Lung (tissue), 12 donors: ENCODE results near the gene ADARB1. TPM values are rescaled to one million over a fixed set of nuclear protein-coding genes. Genes with fewer than 3 reads are reported as not detected.

Experiments
- ATAC-seq: fragments of 200-7000 bp; cut with Tn5 transposase; one replicate; pipeline ENCODE4 v1.9.1; 2020; ENCODE audit warnings: moderate number of reproducible peaks; ENCODE audit not compliant: insufficient read depth, low FRiP score
- DNase-seq, 3 donors: peaks; one replicate each; pipeline ENCODE4 v3.0.0-alpha.2; 2013 to 2017
- H3K27ac ChIP-seq, 2 donors: one replicate each; pipeline ENCODE4 v1.5.1; 2013; ENCODE audit warnings: mild to moderate bottlenecking in 2 of 2, moderate library complexity in 2 of 2, control low read depth in 1 of 2, inconsistent platforms in 1 of 2, low read depth in 1 of 2, low read length in 1 of 2
- H3K27me3 ChIP-seq, 3 donors: one replicate each; pipeline ENCODE4 v1.5.1; 2013; ENCODE audit warnings: low read length in 2 of 3; ENCODE audit not compliant: control insufficient read depth in 3 of 3, insufficient read depth in 3 of 3
- H3K36me3 ChIP-seq, 4 donors: one replicate each; pipeline ENCODE4 v1.5.1; 2013; ENCODE audit warnings: low read length in 4 of 4, mild to moderate bottlenecking in 1 of 4, moderate library complexity in 1 of 4; ENCODE audit not compliant: control insufficient read depth in 4 of 4, insufficient read depth in 4 of 4
- H3K4me1 ChIP-seq, 5 donors: one replicate each; pipeline ENCODE4 v1.5.1; 2013; ENCODE audit warnings: low read length in 5 of 5, mild to moderate bottlenecking in 2 of 5, moderate library complexity in 1 of 5; ENCODE audit not compliant: control insufficient read depth in 5 of 5, insufficient read depth in 5 of 5
- H3K4me3 ChIP-seq: one replicate; pipeline ENCODE4 v1.5.1; 2013; ENCODE audit warnings: mild to moderate bottlenecking, control low read depth, moderate library complexity
- H3K9ac ChIP-seq, 2 donors: one replicate each; pipeline ENCODE4 v1.5.1; 2013; ENCODE audit warnings: low read length in 2 of 2, control low read depth in 1 of 2; ENCODE audit not compliant: insufficient read depth in 1 of 2
- H3K9me3 ChIP-seq, 4 donors: one replicate each; pipeline ENCODE4 v1.5.1; 2013; ENCODE audit warnings: low read length in 3 of 4, mild to moderate bottlenecking in 1 of 4, moderate library complexity in 1 of 4; ENCODE audit not compliant: control insufficient read depth in 4 of 4, insufficient read depth in 3 of 4
- WGBS, 2 donors: extraction: QIAGEN DNeasy Blood & Tissue Kit; methylation state at CpG; one replicate each; pipeline ENCODE4 v1.1.7; 2013; 5-methylcytosine and 5-hydroxymethylcytosine counted together
- polyA plus RNA-seq, 2 donors: library from polyadenylated mRNA; stranded (reverse); fragments of 200-250 nt; gene quantifications; one replicate each; pipeline ENCODE4 v1.2.1, GENCODE V29; 2013
- total RNA-seq, 2 donors: library from RNA; depleted of rRNA in 1 of 2; stranded (reverse); fragments of >200 nt in 1 of 2; gene quantifications; one replicate each; pipeline ENCODE4 v1.2.1, GENCODE V29; 2014 to 2021
- TF ChIP-seq, protein P1 (sequence below): IDR thresholded peaks from 2 replicates; pipeline ENCODE4 v1.5.1; 2012; ENCODE audit warnings: mild to moderate bottlenecking; ENCODE audit errors: control extremely low read depth, extremely low read depth
- donor health status: control.
- donor health status: control.
- donor health status: Bipolar disorder and iron deficiency.
- donor health status: healthy.
- donor health status: DM: yes; HTN: yes; CAD: no.

Gene ADARB1
- total and polyA plus RNA-seq, 4 donors: 13.4 to 47.7 (median 32.6) TPM

DNA sequence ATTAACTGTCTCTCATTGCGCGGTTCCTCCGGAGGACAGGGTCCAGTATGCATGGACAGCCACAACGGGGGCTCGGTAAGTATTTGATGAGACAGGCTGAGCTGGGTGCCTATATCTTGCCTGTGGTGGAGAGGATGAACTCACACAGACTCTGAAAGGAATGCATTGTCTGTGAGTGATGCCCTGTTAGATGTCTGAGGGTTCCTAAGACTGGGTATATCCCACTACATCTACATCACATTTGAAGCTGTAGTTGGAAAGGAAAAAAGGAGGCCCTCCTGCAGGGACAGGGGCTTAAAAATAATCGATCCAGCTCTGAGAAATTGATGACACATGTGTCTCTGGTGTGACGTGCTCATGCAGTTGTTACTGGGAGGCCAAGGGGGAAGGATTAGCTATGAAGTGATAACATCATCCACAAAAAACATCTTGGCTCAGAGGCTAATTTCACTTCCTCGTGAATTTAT is 1.9 kb downstream of the ADARB1 start:
- Histone ChIP-seq H3K27me3 (no peaks in the 10 kb centered on the region), H3K9ac (no peak overlapping the region), H3K36me3 (peaks cover 0 to 2% (median 0%) of the 10 kb centered on the region in 4 donors), H3K9me3 (no peaks in the 10 kb centered on the region), H3K4me3 (peak overlapping the region; percentile 10), H3K27ac (peak overlapping the region in 1 of 2 donors; percentile 63), H3K4me1 (peaks cover 0 to 25% (median 10%) of the 10 kb centered on the region in 5 donors)
- DNase-seq (no peak), ATAC-seq (no peak)
- TF ChIP-seq, protein P1, sequence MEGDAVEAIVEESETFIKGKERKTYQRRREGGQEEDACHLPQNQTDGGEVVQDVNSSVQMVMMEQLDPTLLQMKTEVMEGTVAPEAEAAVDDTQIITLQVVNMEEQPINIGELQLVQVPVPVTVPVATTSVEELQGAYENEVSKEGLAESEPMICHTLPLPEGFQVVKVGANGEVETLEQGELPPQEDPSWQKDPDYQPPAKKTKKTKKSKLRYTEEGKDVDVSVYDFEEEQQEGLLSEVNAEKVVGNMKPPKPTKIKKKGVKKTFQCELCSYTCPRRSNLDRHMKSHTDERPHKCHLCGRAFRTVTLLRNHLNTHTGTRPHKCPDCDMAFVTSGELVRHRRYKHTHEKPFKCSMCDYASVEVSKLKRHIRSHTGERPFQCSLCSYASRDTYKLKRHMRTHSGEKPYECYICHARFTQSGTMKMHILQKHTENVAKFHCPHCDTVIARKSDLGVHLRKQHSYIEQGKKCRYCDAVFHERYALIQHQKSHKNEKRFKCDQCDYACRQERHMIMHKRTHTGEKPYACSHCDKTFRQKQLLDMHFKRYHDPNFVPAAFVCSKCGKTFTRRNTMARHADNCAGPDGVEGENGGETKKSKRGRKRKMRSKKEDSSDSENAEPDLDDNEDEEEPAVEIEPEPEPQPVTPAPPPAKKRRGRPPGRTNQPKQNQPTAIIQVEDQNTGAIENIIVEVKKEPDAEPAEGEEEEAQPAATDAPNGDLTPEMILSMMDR: no peak
- WGBS, 2 donors: 56 to 58% methylated on average over 8 of the region's 8 CpGs

DNA sequence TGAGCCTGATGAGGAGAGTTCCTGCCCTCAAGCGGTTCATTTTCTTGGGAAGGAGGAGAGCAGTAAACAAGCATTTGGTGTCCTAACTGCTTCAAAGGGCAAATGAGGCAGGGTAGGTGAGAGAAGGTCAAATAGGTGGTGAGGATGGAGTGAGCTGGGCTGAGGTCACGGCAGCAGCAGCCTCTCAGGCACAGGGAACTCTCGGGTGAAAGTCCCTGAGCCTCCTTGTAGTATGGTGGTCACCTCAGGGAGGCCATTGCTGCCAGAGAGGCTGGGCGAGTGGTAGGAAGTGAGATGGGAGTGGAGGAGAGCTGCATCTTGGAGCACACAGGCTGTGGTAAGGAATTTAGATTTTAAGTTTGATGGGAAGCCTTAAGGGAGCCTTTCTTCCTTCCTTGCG is 4.0 kb downstream of the ADARB1 start:
- WGBS, 2 donors: 70 to 89% methylated on average over 5 of the region's 5 CpGs
- ATAC-seq: no peak
- Histone ChIP-seq H3K36me3 (peaks cover 0 to 9% (median 3%) of the 10 kb centered on the region in 4 donors), H3K27ac (peak overlapping the region in 1 of 2 donors; percentile 5), H3K9ac (no peak overlapping the region), H3K9me3 (no peaks in the 10 kb centered on the region), H3K4me3 (no peak overlapping the region), H3K27me3 (no peaks in the 10 kb centered on the region), H3K4me1 (peaks cover 0 to 27% (median 9%) of the 10 kb centered on the region in 5 donors)
- DNase-seq: no peak
- TF ChIP-seq, protein P1: no peak

DNA sequence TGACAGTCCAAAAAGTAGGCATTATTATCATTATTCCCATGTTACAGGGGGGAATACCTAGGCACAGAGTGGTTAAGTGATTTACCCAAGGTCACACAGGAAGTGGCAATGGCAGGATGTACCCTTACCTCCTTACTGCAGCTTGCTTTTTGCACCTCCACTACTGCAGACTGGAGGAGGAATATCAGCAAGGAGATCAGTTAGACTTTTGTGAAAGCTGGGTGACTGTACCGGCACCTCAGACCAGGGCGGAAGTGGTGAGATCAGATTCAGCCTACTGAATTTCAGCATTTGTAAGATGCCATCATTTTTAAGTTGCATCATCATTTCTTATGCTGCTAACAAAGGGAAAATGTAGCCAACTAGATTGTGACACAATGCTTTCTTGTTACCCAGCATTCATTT is 4.5 kb downstream of the ADARB1 start:
- ATAC-seq: peak; percentile 13
- Histone ChIP-seq H3K27me3 (no peaks in the 10 kb centered on the region), H3K4me3 (no peak overlapping the region), H3K9me3 (no peaks in the 10 kb centered on the region), H3K36me3 (peaks cover 0 to 9% (median 3%) of the 10 kb centered on the region in 4 donors), H3K9ac (no peak overlapping the region), H3K4me1 (peaks cover 0 to 25% (median 8%) of the 10 kb centered on the region in 5 donors), H3K27ac (peak overlapping the region in 1 of 2 donors; percentile 57)
- WGBS, 2 donors: 43 to 69% methylated on average over 2 of the region's 2 CpGs
- DNase-seq: peak in 2 of 3 donors; percentile 42 to 76
- TF ChIP-seq, protein P1: no peak

DNA sequence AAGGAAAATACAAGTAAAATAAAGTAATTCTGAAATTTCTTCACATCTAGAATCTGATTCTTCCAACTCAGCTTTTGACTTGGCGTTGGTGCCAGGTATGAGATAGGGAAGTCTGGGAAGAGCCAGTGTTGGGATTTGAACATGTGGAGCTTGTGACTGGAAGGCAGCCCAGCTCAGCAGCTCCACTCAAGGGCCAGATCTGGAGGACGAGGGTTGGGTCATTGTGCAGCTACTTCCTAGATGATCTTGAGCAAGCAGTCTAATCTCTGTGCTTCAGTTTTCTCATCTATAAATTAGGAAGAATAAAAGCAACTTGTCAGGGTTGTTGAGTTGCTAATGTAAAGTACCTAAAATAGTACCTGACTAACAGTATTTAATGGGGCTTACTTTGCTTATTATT is 5.0 kb downstream of the ADARB1 start:
- Histone ChIP-seq H3K4me3 (no peak overlapping the region), H3K9ac (no peak overlapping the region), H3K36me3 (peaks cover 0 to 9% (median 3%) of the 10 kb centered on the region in 4 donors), H3K27me3 (no peaks in the 10 kb centered on the region), H3K27ac (peak overlapping the region in 1 of 2 donors; percentile 46), H3K4me1 (peaks cover 0 to 28% (median 8%) of the 10 kb centered on the region in 5 donors), H3K9me3 (no peaks in the 10 kb centered on the region)
- TF ChIP-seq, protein P1: no peak
- no peak for DNase-seq
- 43 to 49% methylated on average over 2 of the region's 2 CpGs for WGBS, 2 donors
- ATAC-seq: no peak
